ENCODE measurements around the gene SERINC2.

DNA sequence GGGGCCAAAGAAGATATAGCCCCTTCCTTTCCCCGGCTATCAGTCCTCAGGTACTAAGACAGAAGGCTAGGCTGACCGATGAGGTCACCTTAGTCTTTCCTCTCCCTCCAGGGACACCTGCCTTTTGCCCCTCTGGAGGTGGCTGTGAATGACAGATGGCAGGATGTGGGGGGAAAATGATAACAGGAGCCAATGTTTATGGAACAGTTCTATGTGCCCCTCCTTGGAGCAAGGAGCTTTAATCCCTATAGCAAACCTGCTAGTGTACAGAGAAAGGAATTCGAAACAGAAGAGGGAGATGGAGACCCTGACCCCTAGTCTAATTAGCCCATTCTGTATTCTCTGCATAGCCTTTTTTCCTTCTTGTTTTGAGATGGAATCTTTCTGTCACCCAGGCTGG is 28.1 kb downstream of the SERINC2 start:
- no peak for TF ChIP-seq GATA2 (IDR thresholded peaks at IDR 0.05; ENCODE audit: low read depth, low read length)
- no peak for TF ChIP-seq GATA3 (IDR thresholded peaks at IDR 0.05; ENCODE audit: low read depth, low read length)
